Fibroblast of skin of left biceps (primary cell): ENCODE results near the gene ZCCHC24.

Source experiments
- DNase-seq, 2 experiments: peaks; one replicate each; pipeline ENCODE4 v3.0.0-alpha.2; 2013; ENCODE audit warnings: low read depth in 2 of 2

The ZCCHC24 gene

DNA sequence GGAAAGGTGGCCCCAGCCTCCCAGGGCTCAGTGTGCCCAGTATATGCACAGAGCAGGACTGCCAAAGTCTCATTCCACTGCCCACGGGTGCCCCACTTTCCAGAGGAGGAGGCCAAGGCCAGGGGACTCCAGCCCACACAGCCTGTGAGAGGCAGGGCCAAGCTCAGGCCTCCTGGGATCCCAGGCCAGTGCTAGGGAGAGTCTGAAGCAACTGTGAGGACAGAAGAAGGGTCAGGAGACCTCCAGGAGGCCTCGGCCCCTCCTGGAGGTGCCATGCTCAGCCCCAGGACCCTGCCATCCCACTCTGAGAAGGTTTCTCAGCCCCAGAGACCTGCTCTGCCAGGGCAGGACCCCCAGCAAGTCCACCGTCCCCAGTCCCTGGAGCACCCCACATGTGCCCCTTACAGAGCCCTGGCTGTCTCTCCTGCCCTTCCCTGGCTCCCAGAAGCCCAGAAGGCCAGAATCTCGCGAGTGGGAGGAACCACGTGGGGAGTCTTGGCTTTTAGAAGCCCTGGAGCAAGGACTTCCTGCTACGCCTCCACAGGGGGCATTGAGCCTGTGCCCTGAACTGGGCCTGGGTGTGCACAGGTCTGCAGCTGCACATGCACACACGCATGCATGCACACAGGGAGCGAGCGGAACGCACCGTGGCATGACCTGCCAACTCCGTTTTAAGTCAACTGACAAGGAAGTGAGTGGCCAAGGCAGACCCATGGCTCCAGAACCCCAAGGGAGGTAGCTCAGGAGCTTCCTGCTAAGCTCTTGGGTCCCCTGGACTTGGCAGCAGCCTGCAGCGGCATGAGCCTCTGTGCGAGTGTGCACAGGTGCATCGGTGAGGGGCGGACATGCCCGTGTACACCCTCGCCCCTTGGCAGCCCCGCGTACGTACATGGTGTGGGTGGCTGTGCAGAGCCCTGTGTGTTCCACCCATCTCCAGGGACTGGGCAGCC is 33.6 kb downstream of the ZCCHC24 start:
- DNase-seq, result no peak

DNA sequence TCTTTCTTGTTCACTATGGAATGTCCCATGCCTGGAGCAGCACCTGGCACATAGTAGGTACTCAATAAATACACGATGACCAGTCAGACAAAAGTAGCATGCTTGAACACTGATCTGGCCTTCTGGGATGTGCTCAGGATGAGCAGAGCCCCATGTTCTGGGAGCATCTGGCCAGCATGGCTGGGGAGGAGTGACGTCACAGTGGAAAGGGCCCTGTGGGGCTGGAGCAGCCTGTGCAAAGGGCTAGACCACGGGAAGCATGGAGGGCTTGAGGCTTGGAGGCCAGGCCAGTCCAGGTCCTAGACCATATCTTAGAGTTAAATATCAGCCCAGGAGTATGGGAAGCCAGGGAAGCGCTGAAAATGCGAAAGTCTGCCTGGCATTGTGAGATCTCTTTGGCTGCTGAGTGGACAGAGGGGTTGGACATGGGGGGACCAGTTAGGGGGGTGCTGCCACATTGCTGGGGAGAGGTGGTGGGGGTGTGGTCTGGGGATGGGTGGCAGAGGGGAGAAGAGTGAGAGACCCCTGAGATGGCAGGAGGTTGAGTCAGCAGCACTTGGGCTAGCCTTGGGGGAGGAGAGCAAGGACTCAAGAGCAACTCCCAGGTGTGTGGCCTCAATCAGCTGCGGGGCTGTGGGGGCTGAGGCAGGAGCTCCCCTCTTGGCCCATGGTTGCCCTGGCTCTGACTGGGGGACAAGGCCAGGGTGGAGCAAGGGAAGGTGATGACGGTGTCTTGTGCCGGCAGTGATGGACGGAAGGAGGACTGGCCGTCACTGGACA is 34.9 kb downstream of the ZCCHC24 start:
- no peak for DNase-seq

DNA sequence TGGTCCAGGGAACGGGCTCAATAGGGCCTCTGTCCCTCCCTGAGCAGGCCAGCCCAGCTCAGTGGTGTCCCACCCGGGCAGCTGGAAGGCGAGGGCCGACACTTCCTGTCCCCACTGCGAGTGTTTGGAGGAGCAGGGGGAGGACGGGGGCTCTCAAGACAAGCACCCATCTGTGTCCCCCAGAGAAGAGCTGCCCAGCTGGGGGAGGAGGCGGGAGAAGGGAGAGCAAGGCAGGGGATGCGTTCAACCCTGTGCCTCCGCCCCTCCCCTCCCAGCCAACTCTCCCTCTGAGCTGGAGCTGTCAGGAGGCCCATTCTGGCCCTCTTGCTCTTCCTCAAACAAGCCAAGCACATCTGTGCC is 35.7 kb downstream of the ZCCHC24 start:
- DNase-seq, result no peak

DNA sequence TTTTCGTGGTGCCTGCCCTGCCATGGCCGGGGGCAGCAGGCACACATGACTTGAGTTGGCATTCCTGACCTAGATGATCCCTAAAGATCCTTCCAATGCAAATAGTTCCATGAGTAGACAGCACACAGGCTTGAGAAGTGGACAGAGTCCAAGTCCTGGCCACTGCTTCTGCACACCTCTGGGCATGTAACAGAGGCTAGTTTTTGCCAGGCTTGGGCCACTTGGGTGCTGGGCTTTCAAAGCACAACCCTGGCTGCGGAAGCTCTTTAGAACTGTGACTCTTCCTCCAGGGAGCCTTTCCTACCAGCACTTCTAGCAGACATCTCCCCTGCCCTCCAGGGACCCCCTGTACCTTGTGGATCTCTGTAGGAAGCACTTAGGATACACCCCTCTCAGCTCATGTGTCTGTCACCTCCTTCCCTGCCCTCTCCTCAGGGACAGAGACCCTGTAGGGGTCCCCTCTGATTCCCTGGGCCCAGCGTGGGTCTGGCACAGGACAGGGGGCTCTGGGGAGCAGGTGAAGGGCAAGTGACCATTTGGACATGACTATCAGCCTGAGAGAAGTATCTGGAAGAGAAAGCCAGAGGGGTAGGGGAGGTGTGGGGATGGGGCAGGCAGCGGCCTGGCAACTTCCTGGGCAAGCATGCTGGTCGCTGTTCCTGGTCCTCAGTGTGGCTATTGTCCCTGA is 36.2 kb downstream of the ZCCHC24 start:
- no peak for DNase-seq

DNA sequence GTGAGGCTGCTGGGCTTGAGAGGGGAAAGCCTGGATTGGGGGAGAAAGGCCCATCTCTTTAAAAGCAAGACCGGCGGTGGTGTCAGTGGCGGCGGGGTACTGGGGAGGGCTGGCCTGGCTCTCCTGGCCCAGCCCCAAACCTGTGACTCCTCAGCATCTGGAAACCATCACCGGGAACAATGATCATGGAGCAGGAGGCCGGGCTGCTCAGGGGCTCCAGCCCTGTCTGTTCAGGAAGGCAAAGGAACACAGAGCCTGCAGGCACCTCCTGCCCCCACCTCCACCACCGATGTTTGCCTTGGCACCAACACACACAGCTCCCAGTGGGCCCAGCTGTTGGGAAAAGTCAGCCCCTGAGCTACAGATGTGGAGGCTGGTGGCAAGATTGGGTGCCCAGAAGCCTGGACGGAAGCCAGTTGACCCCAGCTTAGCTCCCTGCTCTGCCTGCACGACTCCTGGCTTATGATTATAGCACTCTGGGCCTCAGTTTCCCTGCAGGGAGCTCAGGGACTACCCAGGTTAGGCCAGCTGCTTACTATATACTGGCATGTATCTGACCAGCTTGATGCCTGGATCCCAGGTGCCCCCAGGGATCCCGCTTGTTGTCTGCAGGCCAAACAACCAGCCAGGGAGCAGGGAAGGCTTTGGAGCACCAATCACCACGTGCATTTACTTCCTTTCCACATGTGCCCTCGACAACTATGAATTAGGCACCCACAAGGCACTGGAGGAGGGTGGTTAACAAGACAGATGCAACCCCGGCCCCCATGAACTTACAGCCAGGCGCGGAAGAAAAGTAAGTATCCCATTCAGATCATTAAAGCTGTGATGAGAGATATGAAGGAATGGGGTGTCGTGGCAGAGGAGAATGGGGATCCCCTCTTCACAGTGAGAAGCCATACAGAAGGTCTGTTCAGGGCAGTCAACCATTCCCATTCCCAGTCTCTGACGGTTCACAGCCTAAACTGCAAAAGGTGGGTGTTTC is 37.3 kb downstream of the ZCCHC24 start:
- peak; percentile 52 to 63 for DNase-seq

DNA sequence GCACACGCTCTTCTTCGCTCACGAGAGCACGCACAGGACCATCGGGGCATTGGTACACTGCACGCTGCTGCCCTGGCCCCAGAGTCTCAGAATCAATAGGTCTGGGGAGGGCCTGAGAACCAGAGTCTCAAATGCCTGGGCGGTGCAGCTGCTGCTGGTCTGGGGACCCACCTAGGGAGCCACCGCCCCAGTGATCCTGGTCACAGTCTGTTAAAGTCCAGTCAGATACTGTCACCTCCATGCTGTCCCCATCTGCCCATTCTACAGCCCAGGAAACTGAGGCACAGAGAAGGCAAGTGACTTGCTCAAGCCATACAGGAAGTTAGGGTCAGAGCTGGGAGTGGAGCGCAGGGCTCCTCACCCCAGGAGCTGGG is 38.0 kb downstream of the ZCCHC24 start:
- DNase-seq, result no peak

DNA sequence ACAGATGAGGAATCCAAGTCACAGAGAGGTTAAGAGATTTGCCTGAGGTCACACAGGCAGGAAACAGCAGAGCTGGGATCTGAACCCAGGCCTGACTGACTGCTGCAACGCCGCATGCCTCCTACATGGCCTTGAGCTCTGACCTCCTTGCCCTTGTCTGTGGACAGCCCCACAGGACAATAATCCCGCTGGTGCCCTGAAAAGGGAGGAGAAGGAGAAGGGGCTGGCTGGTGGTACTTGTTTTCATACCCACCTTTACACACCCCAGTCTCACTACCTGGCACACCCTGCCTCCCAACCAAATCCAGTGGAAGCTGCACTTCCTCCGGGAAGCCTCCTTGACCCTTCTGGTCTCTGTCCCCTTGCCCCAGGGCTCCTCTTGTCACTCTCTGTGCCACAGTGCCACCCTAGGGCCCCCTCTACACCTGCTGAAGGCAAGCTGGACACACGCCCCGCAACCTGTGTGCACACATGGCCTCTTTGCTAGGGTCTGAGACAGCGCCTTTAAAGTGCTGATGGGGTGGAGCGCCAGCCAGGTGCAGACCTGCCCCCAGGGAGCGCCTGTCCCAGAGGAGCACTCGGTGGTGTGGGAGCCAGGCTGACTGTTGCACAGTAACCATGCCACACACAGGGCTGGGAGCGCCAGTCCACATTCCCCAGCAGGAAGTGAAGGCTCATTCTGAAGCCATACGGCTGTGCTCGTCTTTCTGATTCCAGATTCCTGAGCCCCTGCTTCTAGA is 38.6 kb downstream of the ZCCHC24 start:
- DNase-seq, result no peak

DNA sequence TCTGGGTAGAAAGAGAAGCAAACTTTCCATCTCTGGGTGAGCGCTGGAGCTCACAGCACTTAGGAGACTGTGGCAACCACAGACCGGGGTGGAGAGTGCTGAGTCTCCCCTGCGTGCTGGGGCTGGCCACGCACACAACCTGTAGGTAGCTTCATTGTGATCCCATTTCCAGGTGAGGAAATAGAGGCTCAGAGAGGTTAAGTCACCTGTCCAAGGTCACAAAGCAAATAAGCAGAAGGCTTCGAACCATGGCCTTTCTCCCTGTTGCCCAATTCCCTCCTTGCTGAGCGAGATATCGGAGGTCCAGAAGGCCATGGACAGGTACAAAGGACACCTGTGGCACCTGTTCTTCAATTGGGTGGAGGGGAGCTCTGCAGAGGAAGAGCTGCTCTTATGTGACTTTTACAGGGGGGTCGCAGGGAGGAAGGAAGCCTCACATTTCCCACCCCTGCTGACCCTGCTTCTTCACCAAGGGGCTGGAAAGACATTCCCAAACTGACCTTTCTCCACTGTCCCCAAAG is 39.4 kb downstream of the ZCCHC24 start:
- no peak for DNase-seq

DNA sequence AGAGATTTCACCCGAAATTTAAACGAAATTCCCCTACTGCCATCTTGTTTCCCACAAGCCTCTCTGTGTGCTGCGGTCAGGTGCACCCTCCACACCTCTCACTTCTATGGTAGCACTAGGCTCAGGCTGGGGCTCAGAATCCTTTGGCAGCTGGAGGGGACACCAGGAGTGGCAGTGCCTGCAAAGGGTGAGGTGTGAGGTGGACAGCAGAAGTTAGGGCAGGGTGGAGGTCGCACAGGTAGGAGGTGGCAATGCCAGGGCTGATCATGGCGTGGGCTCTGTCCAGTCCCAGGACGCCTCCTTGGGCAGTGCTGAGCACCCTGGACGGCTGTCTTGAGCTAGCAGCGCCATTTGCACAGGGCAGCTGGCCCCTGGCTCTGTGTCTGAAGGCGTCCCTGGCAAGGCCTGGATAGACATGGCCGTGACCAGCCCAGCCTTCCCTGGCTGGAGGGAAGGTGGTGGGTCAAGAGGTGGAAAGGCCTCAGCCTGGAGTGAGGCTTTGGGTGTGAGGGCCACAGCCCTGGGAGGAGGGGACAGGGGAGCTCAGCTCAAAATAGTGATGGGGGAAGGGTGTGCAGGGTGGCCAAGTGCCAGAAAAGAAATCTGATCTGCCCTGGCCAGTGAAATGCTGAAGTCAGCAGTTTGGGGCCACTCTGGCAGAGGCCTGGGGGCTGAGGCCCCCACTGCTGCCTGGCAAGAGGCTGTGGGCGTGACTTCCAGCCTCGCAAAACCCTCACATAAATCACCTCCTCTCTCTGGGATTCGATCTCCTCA is 40.0 kb downstream of the ZCCHC24 start:
- no peak for DNase-seq

DNA sequence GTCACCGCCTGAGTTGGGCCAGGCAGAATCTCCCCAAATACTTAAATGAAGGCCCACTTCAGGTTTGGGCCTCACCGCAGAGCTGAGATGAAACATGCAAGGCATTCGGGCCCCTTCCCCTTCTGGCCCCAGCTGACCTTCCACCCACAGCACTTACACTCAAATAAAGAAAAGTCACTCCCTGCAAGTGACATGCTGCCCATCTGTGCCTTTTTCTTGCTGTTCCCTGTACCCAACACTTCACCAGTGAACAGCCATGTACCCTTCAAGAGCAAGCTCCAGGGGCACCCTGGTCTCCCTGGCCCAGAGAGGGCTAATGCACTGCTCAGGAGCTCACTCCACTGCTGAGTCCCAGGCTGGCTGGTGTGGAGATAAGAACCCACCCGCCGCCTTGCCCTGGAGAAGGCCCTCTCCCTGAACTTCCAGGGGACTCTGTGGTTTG is 40.7 kb downstream of the ZCCHC24 start:
- no peak for DNase-seq

DNA sequence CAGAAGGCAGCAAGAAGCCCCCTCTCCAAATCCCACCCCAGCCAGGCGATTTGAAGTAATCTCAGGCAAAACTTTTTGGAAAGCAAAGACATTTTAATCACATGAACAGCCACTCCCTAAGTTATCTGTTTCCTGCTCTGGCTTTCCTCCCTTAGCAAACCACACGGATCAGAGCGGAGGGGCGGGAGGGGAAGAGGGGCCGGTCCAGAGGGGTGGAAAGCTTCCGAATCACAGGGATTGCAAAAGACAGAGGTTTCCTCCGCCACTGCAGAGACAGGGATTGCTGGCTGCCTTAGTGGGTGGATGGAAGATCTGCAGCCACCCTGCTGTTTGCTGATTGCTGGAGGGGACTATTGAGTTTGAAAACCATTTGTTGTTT is 41.2 kb downstream of the ZCCHC24 start:
- peak; percentile 73 to 74 for DNase-seq

DNA sequence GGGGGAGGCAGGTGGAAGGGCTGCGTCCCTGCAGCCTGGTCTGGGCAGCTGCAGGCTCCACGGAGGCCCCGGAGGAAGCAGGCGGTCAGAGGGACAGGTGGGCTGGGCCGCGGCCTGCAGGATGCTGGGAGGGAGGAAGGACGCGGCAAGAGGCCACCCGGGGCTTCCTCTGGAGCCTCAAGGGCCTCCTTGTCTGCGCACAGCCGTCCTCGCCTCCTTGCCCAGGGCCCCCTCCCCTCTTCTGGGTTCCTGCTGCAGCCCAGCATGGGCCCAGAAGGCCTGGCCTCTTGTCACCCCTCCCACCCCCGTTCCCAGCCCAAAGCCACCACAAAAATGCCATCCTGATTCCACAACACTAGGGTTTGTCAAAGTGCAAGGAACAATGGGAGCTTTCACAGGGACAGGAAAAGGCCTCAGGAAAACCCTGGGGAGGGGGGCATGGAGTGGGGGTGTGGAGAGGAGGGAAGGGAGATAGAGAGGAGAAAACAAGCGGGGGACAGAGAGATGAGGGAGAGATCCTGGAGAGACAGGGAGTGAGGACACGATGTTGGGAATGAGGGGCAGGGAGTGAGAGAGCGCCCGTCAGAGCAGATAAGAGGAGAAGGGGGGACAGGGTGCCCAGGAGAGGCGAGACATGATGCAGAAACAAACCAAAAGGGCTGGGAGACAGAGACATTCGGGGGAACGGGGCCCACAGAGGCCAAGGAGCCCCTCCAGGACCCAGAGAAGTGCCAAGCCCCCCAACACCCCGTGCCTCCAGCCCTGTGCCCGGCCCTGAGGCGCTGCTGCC is 41.8 kb downstream of the ZCCHC24 start:
- no peak for DNase-seq

DNA sequence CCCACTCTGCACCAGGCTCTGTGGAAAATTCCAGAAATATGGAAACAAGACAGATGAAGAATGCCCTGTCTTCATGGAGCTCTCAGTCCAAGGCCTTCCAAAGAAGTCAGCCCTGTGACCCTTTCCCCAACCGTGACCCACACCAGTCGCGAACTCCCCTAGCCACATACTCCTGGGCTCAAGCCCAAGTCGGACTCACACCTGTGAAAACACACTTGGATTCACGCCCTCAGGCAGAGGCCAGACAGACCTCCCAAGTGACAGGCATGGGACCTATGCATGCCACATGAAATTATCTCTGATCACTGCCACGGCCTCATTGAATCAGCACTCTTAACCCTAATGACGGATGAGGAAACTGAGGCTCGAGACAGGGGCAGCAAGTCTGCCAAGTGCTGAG is 42.5 kb downstream of the ZCCHC24 start:
- no peak for DNase-seq

DNA sequence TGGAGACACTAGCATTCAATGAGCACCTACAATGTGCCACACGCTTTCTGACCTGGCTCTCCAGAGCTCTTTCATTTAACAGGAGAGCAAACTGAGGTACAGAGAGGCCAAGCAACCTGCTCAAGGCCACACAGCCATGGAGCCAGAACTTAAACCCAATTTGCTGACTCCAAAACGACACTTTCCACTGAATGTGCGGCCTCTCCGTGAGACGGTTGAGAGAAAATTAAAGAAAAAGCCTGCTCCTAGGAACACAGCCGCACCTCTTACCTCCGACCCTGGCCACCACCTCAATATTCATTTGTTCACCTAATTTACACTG is 42.8 kb downstream of the ZCCHC24 start:
- no peak for DNase-seq

DNA sequence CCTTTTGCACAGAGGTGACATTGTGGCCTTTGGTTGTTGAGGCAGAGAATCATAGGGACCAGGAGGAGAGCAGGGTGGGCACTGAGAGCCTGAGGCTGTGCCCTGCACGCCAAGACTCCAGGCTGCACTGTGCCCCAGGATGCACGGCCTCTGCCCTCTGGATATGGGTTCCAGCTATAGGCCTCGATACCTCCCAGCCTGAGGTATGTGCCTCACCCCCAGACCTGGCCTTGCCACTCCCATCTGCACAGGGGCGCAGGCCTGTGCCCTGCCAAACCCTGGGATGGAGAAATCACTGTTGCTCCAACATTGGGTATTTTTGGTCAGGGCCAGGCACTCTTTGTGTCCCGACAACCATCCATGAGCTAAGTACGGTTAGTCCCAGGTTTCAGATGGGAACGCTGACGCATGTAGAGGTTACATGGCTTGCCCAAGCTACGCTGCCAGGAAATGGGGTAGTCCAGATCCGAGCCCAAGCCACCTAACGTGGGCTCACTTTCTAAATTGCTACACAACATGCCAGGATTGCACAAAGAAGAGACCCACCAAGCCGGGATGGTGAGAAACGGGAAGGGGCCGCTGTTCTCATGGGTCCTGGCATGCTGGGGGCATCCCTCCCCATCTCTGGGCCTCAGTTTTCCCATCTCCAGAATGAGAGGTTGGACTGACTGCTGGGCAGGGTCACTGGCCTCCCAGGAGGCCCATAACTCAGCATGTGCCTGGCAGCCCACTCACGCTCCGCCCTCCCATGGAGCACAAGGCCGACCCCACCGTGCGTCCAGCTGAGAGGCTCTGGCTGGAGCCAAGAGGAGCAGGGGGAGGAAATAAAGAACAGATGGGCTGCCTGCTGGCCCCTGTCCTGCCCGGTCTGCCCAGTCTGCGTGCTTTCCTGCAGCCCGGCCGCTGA is 44.2 kb downstream of the ZCCHC24 start:
- no peak for DNase-seq

DNA sequence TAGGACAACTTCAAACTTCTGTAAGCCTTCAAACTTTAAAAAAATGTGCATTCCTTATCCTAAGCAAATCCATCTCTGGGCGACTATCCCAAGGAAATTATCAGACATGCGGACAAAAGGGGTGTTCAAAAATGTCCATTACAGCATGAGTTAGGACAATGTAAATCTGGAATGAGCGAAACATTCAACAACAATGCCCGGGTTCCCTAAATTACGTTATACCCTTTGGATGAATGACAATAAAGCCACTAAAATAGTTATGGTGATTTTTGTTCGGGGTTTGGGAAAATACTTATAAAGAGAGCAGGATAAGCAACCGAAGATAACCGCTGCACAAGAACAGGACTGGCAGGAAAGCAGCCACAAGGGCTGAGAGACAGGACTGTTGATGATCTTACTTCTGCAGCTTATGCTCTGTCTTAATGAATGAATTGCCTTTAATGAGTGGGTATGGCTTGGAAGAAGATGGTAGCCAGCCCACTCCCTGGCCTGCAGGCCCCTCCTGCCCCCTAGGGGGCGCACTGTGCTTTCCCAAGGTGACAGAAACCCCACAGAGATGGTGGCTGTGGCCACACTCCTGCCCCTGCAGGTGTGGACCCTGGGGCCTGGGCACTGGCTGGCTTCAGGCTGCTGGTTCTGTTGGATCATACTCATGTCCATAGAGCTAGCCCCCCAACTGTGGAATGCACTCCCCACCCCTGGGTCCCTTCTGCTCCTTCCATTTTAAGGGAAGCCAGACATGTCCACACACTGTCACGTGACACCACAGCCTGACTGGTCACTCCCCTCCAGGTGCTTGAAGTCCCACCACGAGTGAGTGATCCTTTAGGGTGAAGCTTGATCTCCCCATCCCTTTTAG is 45.0 kb downstream of the ZCCHC24 start:
- no peak for DNase-seq
